ENCODE measurements around the gene SPOCK3.

DNA sequence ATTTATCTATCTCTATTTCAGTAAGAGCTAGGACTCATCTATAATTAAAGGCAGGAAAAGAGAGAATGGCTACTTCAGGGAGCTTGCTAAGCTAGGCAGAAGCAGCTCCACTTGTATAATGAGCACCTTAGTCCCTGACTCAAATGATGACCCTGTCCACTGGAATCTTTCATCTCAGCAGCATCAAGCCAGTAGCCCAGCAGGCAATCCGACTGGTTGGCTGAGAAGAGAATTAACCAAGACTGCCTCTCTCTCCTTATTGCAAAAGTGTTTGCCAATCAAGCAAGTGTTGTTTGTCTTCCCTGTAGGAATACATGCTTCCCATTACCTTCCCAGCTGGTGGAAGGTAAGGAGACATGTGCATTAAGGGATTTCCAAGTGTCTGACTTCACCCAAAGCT is 3.9 kb upstream of the SPOCK3 start:
- TF ChIP-seq, protein P1, sequence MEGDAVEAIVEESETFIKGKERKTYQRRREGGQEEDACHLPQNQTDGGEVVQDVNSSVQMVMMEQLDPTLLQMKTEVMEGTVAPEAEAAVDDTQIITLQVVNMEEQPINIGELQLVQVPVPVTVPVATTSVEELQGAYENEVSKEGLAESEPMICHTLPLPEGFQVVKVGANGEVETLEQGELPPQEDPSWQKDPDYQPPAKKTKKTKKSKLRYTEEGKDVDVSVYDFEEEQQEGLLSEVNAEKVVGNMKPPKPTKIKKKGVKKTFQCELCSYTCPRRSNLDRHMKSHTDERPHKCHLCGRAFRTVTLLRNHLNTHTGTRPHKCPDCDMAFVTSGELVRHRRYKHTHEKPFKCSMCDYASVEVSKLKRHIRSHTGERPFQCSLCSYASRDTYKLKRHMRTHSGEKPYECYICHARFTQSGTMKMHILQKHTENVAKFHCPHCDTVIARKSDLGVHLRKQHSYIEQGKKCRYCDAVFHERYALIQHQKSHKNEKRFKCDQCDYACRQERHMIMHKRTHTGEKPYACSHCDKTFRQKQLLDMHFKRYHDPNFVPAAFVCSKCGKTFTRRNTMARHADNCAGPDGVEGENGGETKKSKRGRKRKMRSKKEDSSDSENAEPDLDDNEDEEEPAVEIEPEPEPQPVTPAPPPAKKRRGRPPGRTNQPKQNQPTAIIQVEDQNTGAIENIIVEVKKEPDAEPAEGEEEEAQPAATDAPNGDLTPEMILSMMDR (IDR thresholded peaks at IDR 0.05 in 4 of 5, conservative IDR thresholded peaks at IDR 0.05 in 1 of 5), result no peak
- TF ChIP-seq POLR2A (IDR thresholded peaks at IDR 0.05), result no peak
